HG03280 (cell line): ENCODE measurements around the gene CPNE9.

Experiments
- ATAC-seq: cut with Tn5 transposase; IDR thresholded peaks from one replicate; pipeline ENCODE4 v1.9.1; 2021; ENCODE audit warnings: mild to moderate bottlenecking, moderate library complexity; ENCODE audit not compliant: unreplicated experiment

CPNE9 gene, protein sequence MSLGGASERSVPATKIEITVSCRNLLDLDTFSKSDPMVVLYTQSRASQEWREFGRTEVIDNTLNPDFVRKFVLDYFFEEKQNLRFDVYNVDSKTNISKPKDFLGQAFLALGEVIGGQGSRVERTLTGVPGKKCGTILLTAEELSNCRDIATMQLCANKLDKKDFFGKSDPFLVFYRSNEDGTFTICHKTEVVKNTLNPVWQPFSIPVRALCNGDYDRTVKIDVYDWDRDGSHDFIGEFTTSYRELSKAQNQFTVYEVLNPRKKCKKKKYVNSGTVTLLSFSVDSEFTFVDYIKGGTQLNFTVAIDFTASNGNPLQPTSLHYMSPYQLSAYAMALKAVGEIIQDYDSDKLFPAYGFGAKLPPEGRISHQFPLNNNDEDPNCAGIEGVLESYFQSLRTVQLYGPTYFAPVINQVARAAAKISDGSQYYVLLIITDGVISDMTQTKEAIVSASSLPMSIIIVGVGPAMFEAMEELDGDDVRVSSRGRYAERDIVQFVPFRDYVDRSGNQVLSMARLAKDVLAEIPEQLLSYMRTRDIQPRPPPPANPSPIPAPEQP

DNA sequence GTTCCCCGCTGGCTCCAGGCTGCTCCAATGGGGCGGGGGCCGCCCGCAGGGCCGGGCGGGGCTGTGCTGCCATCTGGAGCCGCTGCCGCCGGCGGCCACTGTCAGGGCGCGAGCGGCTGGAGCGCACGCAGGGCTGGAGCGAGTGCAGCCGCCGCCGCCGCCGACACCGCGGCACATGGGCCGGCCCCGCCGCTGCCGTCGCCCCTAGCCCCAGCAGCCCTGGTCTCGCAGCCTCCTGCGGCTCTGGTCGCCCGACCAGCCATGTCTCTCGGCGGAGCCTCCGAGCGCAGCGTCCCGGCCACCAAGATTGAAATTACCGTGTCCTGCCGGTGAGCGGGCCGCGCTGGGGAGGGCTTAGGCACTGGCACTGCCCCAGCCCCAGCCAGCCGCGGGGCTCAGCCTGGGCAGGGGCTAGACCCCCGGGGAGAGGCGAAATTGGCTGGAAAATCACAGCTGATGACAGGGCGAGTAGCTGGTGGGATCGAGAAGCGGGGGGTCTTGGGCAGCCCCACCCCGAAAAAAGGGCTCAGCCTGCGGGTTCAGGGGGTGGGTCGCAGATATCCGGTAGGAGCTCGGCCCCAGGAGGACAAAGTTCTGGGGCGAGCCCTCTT, at the start of gene CPNE9:
TSS of gene CPNE9 (plus strand) at position 98 of the 611 bp plus-strand sequence. CDS start at position 262, 164 bp downstream.
- no peak for ATAC-seq

DNA sequence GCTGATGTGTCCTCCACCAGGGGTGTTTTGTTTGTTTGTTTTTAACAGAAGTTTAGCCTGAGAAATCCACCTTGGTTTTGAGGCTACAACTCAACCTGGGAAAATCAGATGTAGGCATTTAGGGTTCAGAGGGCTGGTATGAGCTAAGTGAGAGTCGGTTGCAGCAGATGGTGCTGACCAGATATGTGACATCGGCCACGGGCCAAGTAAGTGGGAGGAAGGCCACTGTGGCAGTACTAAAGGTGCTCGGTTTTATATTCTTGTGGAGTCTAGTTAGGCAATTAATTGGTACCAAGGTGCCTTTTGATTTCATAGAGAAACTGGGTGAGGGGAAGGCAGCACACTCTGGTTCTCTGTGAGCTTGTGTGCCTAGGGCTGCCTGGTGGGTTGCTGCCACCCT, 43.8 kb upstream of the CPNE9 start:
- ATAC-seq, result no peak

DNA sequence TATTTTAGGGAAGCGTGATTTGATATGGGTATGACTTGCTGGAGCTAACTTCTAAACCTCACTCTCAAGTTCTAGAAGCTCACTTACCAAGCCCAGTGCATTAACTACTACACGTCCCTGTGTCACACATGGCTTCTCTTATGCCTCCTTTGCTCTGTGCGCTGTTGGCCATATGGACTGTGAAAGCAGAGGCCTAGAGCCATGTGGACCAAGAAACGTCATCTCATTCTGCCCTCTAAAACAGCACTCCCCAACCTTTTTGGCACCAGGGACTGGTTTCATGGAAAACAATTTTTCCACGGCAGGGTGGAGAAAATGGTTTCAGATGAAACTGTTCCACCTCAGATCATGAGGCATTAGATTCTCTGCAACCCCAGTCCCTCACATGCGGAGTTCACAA, 42.7 kb upstream of the CPNE9 start:
- ATAC-seq, result no peak

DNA sequence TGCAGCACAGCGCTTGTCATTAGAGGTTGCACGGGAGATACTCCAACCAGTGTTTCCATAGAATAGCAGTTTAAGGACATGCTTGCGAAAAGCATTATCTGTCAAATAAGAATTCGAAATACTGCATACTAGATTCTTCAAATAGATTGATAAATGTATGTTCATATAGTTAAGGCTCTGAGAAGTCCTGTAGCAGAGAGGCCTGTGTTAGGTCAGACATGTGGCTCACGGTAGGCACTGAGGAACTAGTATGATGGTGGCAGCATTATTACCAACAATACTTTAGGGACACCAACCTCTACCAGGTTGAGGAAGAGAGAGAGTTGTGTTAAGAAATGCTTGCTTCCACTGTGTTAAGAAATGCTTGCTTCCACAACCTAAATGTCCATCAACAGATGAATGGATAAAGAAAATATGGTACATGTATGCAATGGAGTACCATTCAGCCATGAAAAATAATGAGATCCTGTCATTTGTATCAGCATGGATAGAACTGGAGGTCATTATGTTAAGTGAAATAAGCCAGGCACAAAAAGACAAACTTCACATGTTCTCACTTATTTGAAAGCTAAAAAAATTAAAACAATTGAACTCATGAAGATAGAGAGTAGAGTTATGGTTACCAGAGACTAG, 39.4 kb upstream of the CPNE9 start:
- no peak for ATAC-seq

DNA sequence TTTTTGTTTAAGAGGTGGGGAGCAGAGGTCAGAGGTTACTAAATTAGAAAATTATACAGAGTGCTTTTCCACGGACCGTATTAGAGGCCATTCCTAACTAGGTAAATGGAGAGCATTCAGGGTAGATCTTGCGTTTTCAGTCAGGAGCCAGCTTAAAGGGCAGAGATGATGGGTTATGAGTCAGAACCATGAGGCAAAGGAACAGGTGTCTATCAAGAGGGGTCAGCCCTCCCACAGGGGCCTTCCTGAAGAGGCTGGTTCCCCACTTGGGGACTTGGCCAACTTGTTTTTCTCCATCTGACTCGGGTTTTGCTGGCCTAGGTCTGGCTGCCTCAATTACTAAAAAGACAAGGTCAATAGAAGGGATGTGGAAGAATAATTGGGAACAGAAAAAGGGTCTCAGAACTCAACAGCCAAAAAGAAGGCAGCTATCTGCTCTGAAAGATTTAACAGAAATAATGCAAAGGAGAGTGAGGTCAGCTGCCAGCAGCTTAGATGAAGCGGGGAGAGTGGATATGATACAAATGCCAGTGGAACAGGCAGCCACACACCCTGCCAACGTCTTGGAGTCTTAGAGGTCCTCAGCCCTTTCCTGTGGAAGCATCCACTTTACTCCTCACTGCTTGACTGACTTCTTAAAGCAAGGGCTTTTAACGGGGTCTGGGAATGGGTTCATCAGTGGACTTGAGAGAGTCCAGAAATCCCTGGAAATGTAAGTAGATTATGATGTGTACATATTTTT, 36.8 kb upstream of the CPNE9 start:
- no peak for ATAC-seq

DNA sequence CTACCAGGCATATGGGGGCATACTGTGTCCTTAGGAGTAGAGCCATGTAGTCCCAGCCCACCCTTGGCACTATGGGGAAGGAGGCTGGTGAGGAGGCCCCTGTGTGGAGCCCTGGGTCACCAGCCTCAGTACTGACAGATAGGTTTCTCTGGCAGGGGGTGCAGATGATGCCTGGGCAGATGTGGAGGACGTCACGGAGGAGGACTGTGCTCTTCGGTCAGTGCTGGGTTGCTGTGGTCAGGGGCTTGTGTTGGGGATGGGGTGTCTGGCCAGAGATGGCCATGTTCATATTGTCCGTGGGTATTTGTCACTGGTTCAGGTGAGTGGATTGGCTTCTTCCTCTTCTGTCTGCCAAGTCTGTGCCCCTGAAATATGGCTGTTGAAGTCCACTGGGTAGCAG, 34.4 kb upstream of the CPNE9 start:
- no peak for ATAC-seq

DNA sequence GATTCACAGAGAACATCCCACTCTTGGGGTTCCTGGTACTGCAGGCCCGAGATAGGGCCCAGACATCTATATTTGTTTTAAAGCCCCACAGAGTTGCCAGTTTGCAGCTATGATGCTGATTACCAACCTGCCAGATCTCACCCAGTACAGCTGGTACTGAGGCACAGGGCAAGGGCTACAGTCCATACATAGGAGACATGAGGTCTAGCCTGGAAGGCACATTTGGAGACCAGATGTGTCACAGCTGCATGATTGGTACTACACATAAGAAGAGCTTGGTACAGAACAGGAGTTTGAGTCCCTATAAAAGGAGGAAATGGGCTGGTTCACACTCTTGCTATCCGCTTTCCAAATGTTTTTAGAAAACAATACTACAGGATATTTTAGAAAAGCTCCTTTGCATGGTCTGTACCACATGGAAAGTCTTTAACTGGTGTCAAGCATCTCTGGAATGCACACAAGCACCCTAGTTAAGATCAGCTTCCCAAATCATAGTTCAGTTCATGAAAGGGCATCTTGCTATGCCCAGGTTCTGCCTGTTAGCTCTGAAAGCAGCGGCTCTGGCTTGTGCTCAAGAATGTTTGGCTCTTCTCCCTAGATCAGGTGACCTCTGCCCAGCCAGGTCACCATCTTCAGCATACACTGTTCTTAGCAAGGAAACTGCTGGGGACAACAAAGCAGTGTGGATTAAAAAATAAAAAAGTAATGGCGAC, 33.8 kb upstream of the CPNE9 start:
- ATAC-seq, result no peak

DNA sequence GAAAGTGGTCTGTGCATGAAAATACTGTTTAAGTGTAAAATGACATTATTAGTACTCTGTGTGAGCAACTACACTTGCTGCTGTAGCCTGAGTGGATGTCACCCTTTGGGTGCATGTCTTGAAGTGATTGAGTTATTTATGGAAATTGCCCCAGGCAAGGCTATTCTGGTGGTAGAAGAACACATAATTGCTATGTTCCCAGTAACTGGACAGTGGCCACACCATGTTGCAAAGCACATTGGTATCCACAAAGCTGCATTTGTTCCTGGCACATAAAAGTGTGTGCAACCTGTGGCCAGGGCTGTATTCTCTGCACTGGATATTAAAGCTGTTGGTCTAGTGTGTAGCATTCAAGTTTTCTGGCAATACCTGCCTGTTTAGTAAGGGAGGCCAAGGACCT, 30.6 kb upstream of the CPNE9 start:
- ATAC-seq, result no peak

DNA sequence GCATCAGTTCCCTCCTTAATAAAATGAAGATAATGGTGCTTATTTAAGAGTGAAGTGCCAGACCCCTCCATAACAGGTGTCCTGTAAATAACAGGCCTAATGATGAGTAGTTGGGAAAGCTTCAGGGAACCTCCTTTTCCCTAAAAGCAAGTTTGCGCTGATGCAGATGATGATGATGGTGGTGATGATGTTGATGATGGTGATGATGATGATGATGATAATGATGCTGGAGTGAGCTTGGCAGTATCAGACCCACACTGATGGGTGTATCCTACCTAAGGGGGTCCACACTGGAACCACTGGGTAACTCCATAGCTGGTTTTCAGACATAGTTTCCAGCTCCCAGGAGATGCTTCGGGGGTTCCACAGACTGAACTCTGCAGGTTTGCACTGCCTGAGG, 29.9 kb upstream of the CPNE9 start:
- no peak for ATAC-seq

DNA sequence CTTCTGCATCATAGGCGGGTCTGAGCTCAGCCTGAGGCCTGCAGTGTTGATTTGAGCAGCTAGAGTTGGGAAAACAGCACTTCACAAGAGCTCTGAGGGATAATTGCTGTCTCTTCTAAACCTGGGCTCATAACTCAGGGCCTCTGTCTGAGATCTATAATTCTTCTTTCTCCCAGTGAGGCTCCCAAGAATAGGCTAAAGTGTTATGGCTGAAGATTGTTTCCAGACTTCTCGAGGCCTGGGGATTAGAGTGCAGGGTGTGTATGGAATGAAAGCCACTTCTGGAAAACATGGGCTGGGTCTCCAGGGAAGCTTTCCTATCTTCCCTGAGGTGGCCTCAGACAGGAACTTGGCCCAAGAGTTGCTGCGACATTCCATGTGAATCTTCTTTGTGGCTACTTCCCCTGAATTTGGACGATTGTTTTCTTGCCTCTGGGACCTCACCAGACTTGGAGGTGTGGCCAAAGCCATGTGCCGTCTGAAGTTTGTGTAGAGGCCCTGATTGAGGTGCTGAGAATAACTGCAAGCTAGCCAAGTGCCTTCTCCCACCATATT, 27.8 kb upstream of the CPNE9 start:
- ATAC-seq, result no peak

DNA sequence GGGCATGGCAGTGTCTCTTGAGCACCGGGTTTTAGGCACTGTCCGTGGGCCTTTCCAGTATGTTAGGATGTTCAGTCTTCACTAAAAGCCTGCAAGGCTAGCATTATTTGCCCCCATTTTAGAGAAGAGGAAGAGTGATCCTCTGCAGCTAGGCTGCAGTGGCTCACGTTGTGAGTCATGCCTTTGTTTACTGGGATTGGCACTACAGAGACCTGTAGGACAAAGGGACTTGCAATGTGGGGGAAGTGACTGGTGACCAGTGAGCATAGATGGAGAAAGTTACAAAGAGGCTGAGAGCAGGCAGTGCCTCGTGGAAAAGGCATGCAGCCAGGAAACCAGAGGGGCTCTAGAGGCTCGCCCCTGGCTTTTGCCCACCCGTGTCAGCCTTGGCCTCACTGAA, 26.8 kb upstream of the CPNE9 start:
- ATAC-seq, result no peak

DNA sequence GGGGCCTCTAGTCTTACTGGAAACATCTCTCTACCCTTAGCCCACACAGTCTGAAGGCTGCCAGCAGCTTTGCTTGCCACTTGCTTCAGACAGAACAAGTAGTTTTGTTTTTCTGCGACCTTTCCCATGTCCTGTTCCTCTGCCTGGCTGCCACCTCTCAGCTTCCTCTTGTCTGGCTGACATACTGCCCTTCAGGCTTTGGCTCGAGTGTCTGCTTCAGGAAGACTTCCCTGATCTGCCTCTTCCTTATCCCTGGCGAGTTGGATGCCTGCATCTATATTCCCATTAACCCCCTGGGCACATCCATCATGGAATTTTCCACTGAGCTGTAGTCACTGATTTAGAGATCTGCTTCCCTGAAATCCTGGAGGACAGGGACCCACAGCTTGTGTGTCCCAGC, 25.1 kb upstream of the CPNE9 start:
- ATAC-seq, result no peak

DNA sequence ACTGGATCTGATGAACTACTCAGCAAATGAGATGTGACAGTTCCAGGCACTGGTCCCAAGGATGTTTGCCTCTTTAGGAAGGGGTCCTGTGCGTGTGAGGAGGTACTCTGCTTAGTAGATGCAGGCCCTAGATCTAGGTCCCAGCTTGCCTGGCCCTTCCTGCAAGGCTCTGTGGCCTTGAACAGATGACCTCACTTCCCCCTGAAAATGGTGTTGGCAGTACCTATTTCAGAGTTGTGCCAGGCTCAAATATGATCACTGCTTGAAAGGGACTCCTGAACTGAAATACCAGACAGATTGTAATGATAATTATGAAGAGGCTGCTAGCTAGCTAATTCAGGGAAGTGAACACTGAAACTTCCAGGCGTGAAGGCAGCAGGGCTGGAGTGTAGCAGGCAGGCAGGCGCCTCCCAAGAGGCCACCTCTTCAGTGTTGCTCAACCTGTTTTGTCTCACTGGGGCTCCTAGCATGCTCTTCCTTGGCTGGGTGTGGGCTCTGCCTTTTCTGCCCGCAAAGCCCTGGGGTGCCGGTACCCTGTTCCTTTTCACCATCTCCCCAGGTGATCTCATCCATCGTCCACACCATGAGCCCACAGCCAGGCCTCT, 24.1 kb upstream of the CPNE9 start:
- ATAC-seq, result no peak

DNA sequence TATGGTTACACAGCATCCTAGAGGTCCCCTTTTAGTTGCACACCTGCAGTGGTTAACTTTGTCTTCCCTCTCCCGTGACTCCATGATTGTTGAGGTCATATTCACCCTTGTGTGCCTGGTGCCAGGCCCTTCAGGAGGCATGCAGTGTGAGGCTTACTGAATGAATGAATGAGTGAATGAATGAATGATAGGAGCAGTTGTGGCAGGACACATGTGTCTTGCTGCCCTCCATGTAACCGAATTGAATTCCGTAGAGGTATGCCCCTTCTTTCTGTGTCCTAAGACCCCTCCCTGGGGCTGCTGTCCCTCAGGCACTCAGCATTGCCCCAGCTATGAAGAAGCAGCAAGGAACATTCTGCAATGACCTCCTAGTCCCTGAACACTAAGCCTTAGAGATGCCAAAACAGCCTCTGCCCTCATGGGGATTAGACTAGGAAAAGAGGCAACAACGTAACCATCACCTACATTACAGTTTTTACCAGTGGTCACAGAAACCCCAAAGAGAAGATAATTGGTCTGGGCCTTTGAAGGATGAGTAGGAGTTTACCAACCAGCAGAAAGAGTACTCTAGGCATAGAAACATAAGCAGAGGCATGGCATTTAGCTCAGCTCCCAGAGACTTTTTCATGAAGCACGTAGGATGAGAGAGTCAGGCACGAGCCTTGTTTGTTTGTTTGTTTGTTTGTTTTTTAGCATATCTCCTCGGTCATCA, 22.5 kb upstream of the CPNE9 start:
- no peak for ATAC-seq

DNA sequence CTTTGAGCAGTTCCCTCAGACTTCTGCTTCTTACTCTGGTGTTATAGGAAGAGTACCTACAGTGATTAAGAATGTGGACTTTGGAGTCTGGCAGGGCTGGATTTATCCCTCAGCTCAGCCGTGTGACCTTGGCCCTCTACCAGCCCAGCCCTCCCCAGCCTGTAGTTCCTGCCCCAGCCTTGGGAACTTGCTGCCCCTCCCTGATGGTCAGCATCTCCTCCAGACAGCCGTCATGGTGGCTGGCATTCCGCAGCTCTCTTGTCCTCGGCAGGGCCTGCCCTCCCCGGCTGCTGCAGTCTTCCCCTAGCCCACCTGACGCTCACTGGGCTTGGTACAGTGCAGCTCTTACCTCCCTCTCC, 21.9 kb upstream of the CPNE9 start:
- ATAC-seq, result no peak

DNA sequence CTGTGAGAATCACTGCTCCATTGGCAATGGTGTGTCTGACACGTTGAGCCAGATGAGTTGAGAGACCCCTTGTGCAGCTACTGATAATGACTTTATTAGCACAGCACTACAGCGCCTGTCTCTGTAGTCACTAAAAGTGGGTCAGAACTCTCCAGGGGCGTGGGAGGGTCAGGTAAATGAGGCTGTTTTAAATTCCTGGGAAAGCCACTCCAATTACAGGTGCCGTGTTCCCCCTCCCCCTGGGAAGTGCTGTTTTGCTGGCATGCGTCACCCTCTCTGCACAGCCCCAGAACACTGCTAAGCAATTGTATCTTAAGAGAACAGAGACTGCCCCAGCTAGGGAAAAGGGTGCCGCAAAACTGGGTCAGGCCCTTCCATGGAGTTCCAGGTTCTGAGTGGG, 21.5 kb upstream of the CPNE9 start:
- ATAC-seq, result no peak

DNA sequence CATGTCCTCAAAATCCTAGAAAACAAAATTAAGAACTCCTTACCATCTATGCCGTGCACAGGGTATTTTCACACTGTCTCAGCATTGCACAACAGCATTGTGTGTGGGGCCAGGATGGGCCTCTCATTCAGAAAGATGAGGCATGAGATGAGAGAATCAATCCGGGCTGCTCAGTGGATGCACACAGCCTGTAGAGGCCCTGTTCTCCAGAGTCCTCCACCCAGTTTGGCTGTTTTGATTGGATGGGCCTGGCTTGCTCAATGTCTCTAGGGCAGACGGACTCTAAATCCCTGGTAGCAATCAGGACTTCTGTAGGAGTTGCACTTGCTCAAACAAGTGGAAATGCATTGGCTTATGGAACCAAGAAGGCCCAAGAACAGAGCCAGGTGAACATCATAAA, 20.2 kb upstream of the CPNE9 start:
- no peak for ATAC-seq

DNA sequence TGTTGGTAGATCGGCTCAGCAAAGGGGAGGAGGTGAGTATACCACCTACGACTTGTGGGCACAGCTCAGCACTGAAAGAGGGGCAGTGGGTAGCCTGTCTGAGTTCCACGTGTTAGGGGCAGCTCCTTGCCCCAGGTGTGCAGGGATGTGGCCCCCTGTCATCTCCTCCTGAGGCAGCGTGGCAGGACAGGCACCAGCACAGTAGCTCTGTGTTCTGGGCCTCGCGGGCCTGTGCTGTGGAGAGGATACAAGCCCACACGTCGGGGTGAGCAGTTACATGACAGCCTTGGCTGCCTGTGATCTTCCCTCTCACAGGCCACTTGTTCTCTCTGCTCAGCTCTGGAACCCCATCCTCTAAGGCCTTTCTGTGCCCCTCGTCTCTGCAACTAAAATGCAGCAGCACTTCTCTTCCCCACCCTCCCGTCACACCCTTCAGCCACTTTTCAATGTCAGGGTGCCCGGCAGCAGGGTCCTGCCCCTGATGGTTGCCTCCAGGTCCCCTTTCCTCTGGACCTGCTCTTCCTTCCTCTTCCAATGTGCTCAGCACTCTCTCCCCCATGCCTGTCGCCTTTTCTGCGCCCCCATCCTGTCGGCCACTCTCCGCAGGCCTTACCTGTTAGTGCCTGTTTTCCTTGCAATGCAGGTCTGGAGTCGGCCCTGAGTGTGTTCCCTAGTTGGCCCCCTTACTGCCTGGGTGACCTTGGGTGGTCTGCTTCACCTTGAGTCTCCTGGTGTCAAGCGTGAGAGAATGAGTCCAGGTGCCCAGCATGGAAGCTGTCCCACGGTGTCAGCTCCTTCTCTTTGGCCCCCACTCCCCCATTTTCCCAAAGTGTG, 18.2 kb upstream of the CPNE9 start:
- no peak for ATAC-seq
